ENCODE results near the gene TSSK3. TPM values are rescaled to one million over a fixed set of nuclear protein-coding genes. Genes with fewer than 3 reads are reported as not detected.
A peak's percentile ranks its signal among the peaks of the same experiment; 100 is the strongest.

Gene TSSK3
- total and polyA plus RNA-seq, 9 of the 15 experiments (the other 6 are each of a cell fraction or from before 2014, with no cell fraction given): 0.27 to 2.8 (median 1.9) TPM

GRCh38 chr1:32350785-32351398, 11.4 kb upstream of the TSSK3 start (continued):
- 0 out of 2 replicates have a peak, but pooled peaks have one; percentile 16 for TF ChIP-seq FOXP4 (CRISPR knock-in tag; IDR thresholded peaks at IDR 0.05; ENCODE audit: borderline replicate concordance)
- peak in 1 of 2 experiments; percentile 99; a peak in 2 of 3 replicates for TF ChIP-seq CBX3 (IDR thresholded peaks at IDR 0.05; ENCODE audit: borderline replicate concordance in 1 of 2, low read length in 2 of 2)
- peak; percentile 59; the same call in 1 of the 2 replicates for TF ChIP-seq RREB1 (CRISPR knock-in tag; IDR thresholded peaks at IDR 0.05)
- no peak for TF ChIP-seq MAFK (IDR thresholded peaks at IDR 0.05; ENCODE audit: low read length)
- TF ChIP-seq CXXC5 (CRISPR knock-in tag; IDR thresholded peaks at IDR 0.05): peak; percentile 42
- TF ChIP-seq ZNF79 (CRISPR knock-in tag; IDR thresholded peaks at IDR 0.05; ENCODE audit: low read depth): no peak
- no peak for TF ChIP-seq CGGBP1 (CRISPR knock-in tag; IDR thresholded peaks at IDR 0.05)
- peak; percentile 22; the same call in 1 of the 2 replicates for TF ChIP-seq RAD51 (IDR thresholded peaks at IDR 0.05; ENCODE audit: borderline replicate concordance, low read depth)
- TF ChIP-seq ZNF639 (CRISPR knock-in tag; conservative IDR thresholded peaks at IDR 0.05 in 1 of 2, IDR thresholded peaks at IDR 0.05 in 1 of 2): peak in 1 of 2 experiments; percentile 92; a peak in 2 of 4 replicates
- no peak; the same call in 1 of the 2 replicates for TF ChIP-seq E2F5 (CRISPR knock-in tag; IDR thresholded peaks at IDR 0.05)
- peak; percentile 53; the same call in 1 of the 2 replicates for TF ChIP-seq CREB3L1 (IDR thresholded peaks at IDR 0.05; ENCODE audit: borderline replicate concordance, low read depth)
- TF ChIP-seq XRCC5 (IDR thresholded peaks at IDR 0.05; ENCODE audit: low read depth, low read length): no peak
- peak; percentile 96 for TF ChIP-seq DMBX1 (CRISPR knock-in tag; IDR thresholded peaks at IDR 0.05; ENCODE audit: borderline replicate concordance)
- no peak for TF ChIP-seq NCOA6 (IDR thresholded peaks at IDR 0.05)
